Small intestine (tissue), 7 donors: ENCODE data around the gene HOXC9. TPM values are rescaled to one million over a fixed set of nuclear protein-coding genes. Genes with fewer than 3 reads are reported as not detected.
A peak's percentile ranks its signal among the peaks of the same experiment; 100 is the strongest.

Experiments
- DNase-seq, 2 donors: peaks; one replicate each; pipeline versions ENCODE4 v3.0.0 to v3.0.0-alpha.2; 2013
- FAIRE-seq: peaks from 2 replicates; lab custom pipeline; 2012; peaks lifted over from hg19 to GRCh38; lab: Jason Lieb, UNC
- H3K27ac ChIP-seq, 3 donors: one replicate each; pipeline ENCODE4 v1.5.1; 2013; ENCODE audit warnings: low read length in 2 of 3, mild to moderate bottlenecking in 2 of 3, control low read depth in 1 of 3, inconsistent platforms in 1 of 3, low read depth in 1 of 3, moderate library complexity in 1 of 3
- H3K27me3 ChIP-seq, 3 donors: one replicate each; pipeline ENCODE4 v1.6.1; 2013; ENCODE audit warnings: low read length in 3 of 3, inconsistent platforms in 1 of 3; ENCODE audit not compliant: control insufficient read depth in 3 of 3, insufficient read depth in 3 of 3
- H3K36me3 ChIP-seq, 3 donors: one replicate each; pipeline ENCODE4 v1.6.1; 2013; ENCODE audit warnings: low read length in 3 of 3, inconsistent platforms in 1 of 3, low read depth in 1 of 3, mild to moderate bottlenecking in 1 of 3, moderate library complexity in 1 of 3; ENCODE audit not compliant: control insufficient read depth in 3 of 3, insufficient read depth in 2 of 3
- H3K4me1 ChIP-seq, 3 donors: one replicate each; pipeline ENCODE4 v1.6.1; 2013; ENCODE audit warnings: low read length in 2 of 3, inconsistent platforms in 1 of 3, low read depth in 1 of 3, mild to moderate bottlenecking in 1 of 3, moderate library complexity in 1 of 3; ENCODE audit not compliant: control insufficient read depth in 3 of 3, insufficient read depth in 2 of 3
- H3K4me3 ChIP-seq, 3 donors: one replicate each; pipeline ENCODE4 v1.5.1; 2013; ENCODE audit warnings: low read length in 3 of 3, control low read depth in 1 of 3, inconsistent platforms in 1 of 3, low read depth in 1 of 3, mild to moderate bottlenecking in 1 of 3, moderate library complexity in 1 of 3
- H3K9me3 ChIP-seq, 2 donors: one replicate each; pipeline ENCODE4 v1.6.1; 2013; ENCODE audit warnings: low read depth in 1 of 2, low read length in 1 of 2; ENCODE audit not compliant: control insufficient read depth in 2 of 2, insufficient read depth in 1 of 2
- WGBS, 3 donors: extraction: QIAGEN DNeasy Blood & Tissue Kit; methylation state at CpG; one replicate each; pipeline ENCODE4 v1.1.7; 2013; 5-methylcytosine and 5-hydroxymethylcytosine counted together
- polyA plus RNA-seq, 4 donors: library from polyadenylated mRNA; stranded (reverse) in 3 of 4; unstranded in 1 of 4; fragments of 200-250 nt in 3 of 4; fragments of 120-200 nt in 1 of 4; gene quantifications; one replicate each; pipeline versions ENCODE4 v1.2.1 to v1.2.3, GENCODE V29; 2013
- donor health status: healthy with polysubstance abuse.
- donor health status: control.
- donor health status: control.
- donor health status: Bipolar disorder and iron deficiency.
- donor health status: healthy.

The HOXC9 gene
- polyA plus RNA-seq, 4 donors, result 2.2 TPM; not detected in 3

GRCh38 chr12:54047964-54048303, 48.0 kb downstream of the HOXC9 start:
- H3K27me3 ChIP-seq, result peaks cover 3 to 86% (median 25%) of the 10 kb centered on the region in 3 donors
- H3K27ac ChIP-seq, result no peak overlapping the region
- H3K4me3 ChIP-seq, result no peak overlapping the region
- H3K36me3 ChIP-seq, result peaks cover 0 to 2% (median 0%) of the 10 kb centered on the region in 3 donors
- 65 to 76% (median 70%) methylated on average over 8 of the region's 8 CpGs for WGBS, 3 donors
- no peak for DNase-seq
- H3K9me3 ChIP-seq, result no peaks in the 10 kb centered on the region
- no peak for FAIRE-seq
- H3K4me1 ChIP-seq, result peaks cover 2 to 26% (median 3%) of the 10 kb centered on the region in 3 donors

- Histone ChIP-seq H3K4me3 (no peak overlapping the region), H3K9me3 (no peaks in the 10 kb centered on the region), H3K27me3 (peaks cover 3 to 87% (median 30%) of the 10 kb centered on the region in 3 donors), H3K36me3 (peaks cover 0 to 2% (median 0%) of the 10 kb centered on the region in 3 donors), H3K27ac (no peak overlapping the region), H3K4me1 (peaks cover 2 to 30% (median 3%) of the 10 kb centered on the region in 3 donors)
- no peak for DNase-seq
- 57 to 83% (median 71%) methylated on average over 3 of the region's 3 CpGs for WGBS, 3 donors
- no peak for FAIRE-seq
Measured at GRCh38 chr12:54048406-54049093, 48.6 kb downstream of the HOXC9 start.

GRCh38 chr12:54049108-54049507, 49.1 kb downstream of the HOXC9 start:
- H3K4me3 ChIP-seq, result no peak overlapping the region
- 63 to 71% (median 70%) methylated on average over 6 of the region's 6 CpGs for WGBS, 3 donors
- FAIRE-seq (no peak), DNase-seq (no peak)
- no peak overlapping the region for H3K27ac ChIP-seq
- peaks cover 0 to 2% (median 0%) of the 10 kb centered on the region in 3 donors for H3K36me3 ChIP-seq
- peaks cover 2 to 31% (median 3%) of the 10 kb centered on the region in 3 donors for H3K4me1 ChIP-seq
- no peaks in the 10 kb centered on the region for H3K9me3 ChIP-seq
- H3K27me3 ChIP-seq, result peaks cover 3 to 90% (median 30%) of the 10 kb centered on the region in 3 donors

- Histone ChIP-seq H3K4me1 (peaks cover 2 to 29% (median 3%) of the 10 kb centered on the region in 3 donors), H3K36me3 (peaks cover 0 to 2% (median 0%) of the 10 kb centered on the region in 3 donors), H3K9me3 (no peaks in the 10 kb centered on the region), H3K27me3 (peaks cover 3 to 94% (median 25%) of the 10 kb centered on the region in 3 donors), H3K4me3 (no peak overlapping the region), H3K27ac (no peak overlapping the region)
- no peak for FAIRE-seq
- no peak for DNase-seq
- WGBS, 3 donors, result 48 to 61% (median 59%) methylated on average over 2 of the region's 2 CpGs
Measured at GRCh38 chr12:54050482-54050810, 50.5 kb downstream of the HOXC9 start.

- DNase-seq, result peak; percentile 40 to 43
- Histone ChIP-seq H3K4me3 (no peak overlapping the region), H3K9me3 (no peaks in the 10 kb centered on the region), H3K27ac (peak overlapping the region in 1 of 3 donors; percentile 26), H3K4me1 (peaks cover 2 to 31% (median 3%) of the 10 kb centered on the region in 3 donors), H3K36me3 (peaks cover 0 to 2% (median 0%) of the 10 kb centered on the region in 3 donors), H3K27me3 (peaks cover 3 to 95% (median 25%) of the 10 kb centered on the region in 3 donors)
- 27 to 40% (median 28%) methylated on average over 12 of the region's 12 CpGs for WGBS, 3 donors
- no peak for FAIRE-seq
Measured at GRCh38 chr12:54051026-54051842, 51.3 kb downstream of the HOXC9 start.

GRCh38 chr12:54051874-54052437, 52.0 kb downstream of the HOXC9 start:
- no peak for FAIRE-seq
- DNase-seq, result peak; percentile 58 to 83
- Histone ChIP-seq H3K4me1 (peaks cover 2 to 31% (median 3%) of the 10 kb centered on the region in 3 donors), H3K9me3 (no peaks in the 10 kb centered on the region), H3K36me3 (peaks cover 0 to 2% (median 0%) of the 10 kb centered on the region in 3 donors), H3K27me3 (peaks cover 0 to 94% (median 23%) of the 10 kb centered on the region in 3 donors), H3K4me3 (no peak overlapping the region), H3K27ac (peak overlapping the region in 2 of 3 donors; percentile 68 to 81)
- 10 to 19% (median 18%) methylated on average over 24 of the region's 24 CpGs for WGBS, 3 donors

- Histone ChIP-seq H3K4me1 (peaks cover 2 to 31% (median 3%) of the 10 kb centered on the region in 3 donors), H3K27ac (peak overlapping the region in 2 of 3 donors; percentile 68 to 81), H3K9me3 (no peaks in the 10 kb centered on the region), H3K36me3 (peaks cover 0 to 2% (median 0%) of the 10 kb centered on the region in 3 donors), H3K27me3 (peaks cover 0 to 94% (median 19%) of the 10 kb centered on the region in 3 donors), H3K4me3 (no peak overlapping the region)
- FAIRE-seq (no peak), DNase-seq (peak in 1 of 2 donors; percentile 31)
- WGBS, 3 donors, result 4 to 15% (median 14%) methylated on average over 10 of the region's 10 CpGs
Measured at GRCh38 chr12:54052438-54053002, 52.6 kb downstream of the HOXC9 start.
